A549 (cell line): ENCODE data around the gene GNL1.

Source experiments
- CTCF ChIP-seq: fragments of >200 bp; sonication (Bioruptor Twin); formaldehyde crosslinking; IDR thresholded peaks from 3 replicates; pipeline ENCODE4 v1.5.1; 2016
- EP300 ChIP-seq, 2 experiments: fragments of >200 bp; sonication (Bioruptor Twin); formaldehyde crosslinking; IDR thresholded peaks; 2 replicates in 1 of 2; 3 replicates in 1 of 2; pipeline ENCODE4 v1.6.1; 2016 to 2017
- HDAC2 ChIP-seq: fragments of 200-600 bp; sonication (generic); IDR thresholded peaks from 2 replicates; pipeline ENCODE4 v1.6.1; 2016
- RFX5 ChIP-seq: fragments of 450-650 bp; IDR thresholded peaks from 2 replicates; pipeline ENCODE4 v1.7.1; 2014; ENCODE audit warnings: antibody characterized with exemption, mild to moderate bottlenecking, moderate library complexity
- RNF2 ChIP-seq: fragments of 200-600 bp; sonication (generic); IDR thresholded peaks from 2 replicates; pipeline ENCODE4 v1.6.1; 2016; ENCODE audit warnings: low read depth, mild to moderate bottlenecking, antibody characterized with exemption, moderate library complexity, borderline replicate concordance

GRCh38 chr6:30556066-30556905 is at the start of gene GNL1:
- TF ChIP-seq CTCF (no peak), RNF2 (no peak), EP300 (IDR thresholded peaks at IDR 0.05) (no peak), HDAC2 (no peak), RFX5 (no peak)
